Ovary (tissue), 9 donors: Measurements from ENCODE around the gene CWC27. TPM values are rescaled to one million over a fixed set of nuclear protein-coding genes. Genes with fewer than 3 reads are reported as not detected.
A peak's percentile ranks its signal among the peaks of the same experiment; 100 is the strongest.

ENCODE experiments used
- DNase-seq, 5 donors: peaks; one replicate each; pipeline ENCODE4 v3.0.0-alpha.2; 2019 to 2020
- H3K27ac ChIP-seq, 2 donors: fragments of 200-600 bp; one replicate each; pipeline versions ENCODE4 v1.5.1 to v1.8.0; 2019 to 2022
- H3K27me3 ChIP-seq: fragments of 200-600 bp; one replicate; pipeline ENCODE4 v1.8.0; 2022
- H3K36me3 ChIP-seq: fragments of 200-600 bp; sonication (generic); one replicate; pipeline ENCODE4 v1.5.1; 2019
- H3K4me1 ChIP-seq: one replicate; pipeline ENCODE4 v1.8.1; 2013; ENCODE audit warnings: mild to moderate bottlenecking, moderate library complexity; ENCODE audit not compliant: insufficient read depth
- H3K4me3 ChIP-seq: fragments of 200-600 bp; sonication (generic); one replicate; pipeline ENCODE4 v1.5.1; 2017
- H3K9me3 ChIP-seq, 2 donors: fragments of 200-600 bp in 1 of 2; sonication (generic) in 1 of 2; one replicate each; pipeline versions ENCODE4 v1.5.1 to v1.8.1; 2013 to 2019; ENCODE audit warnings: mild to moderate bottlenecking in 1 of 2, moderate library complexity in 1 of 2
- CTCF ChIP-seq, 3 donors: fragments of 450-650 bp in 2 of 3; fragments of 200-600 bp in 1 of 3; IDR thresholded peaks; one replicate each; pipeline versions ENCODE4 v1.5.1 to v1.8.0; 2016 to 2022; ENCODE audit warnings: antibody characterized with exemption in 3 of 3, mild to moderate bottlenecking in 1 of 3
- EP300 ChIP-seq: sonication (generic); formaldehyde crosslinking; IDR thresholded peaks from one replicate; pipeline ENCODE4 v1.6.1; 2017; ENCODE audit warnings: antibody characterized with exemption
- POLR2A ChIP-seq: fragments of 450-650 bp; IDR thresholded peaks from one replicate; pipeline ENCODE4 v1.6.1; 2017; ENCODE audit warnings: antibody characterized with exemption, mild to moderate bottlenecking, moderate library complexity
- WGBS, 3 donors: extraction: QIAGEN DNeasy Blood & Tissue Kit in 1 of 3; methylation state at CpG; one replicate each; pipeline versions ENCODE4 v1.1.5 to v1.1.7; 2013 to 2017; 5-methylcytosine and 5-hydroxymethylcytosine counted together
- intact Hi-C, 4 donors: fragments of 100-400 bp; cut with DNase I; formaldehyde crosslinking; loops; one replicate each; pipeline versions ENCODE4 v1.11.0 to v1.15.1; 2022 to 2023
- polyA plus RNA-seq, 2 donors: library from polyadenylated mRNA; stranded (reverse); fragments of 200-250 nt in 1 of 2; fragments of 350-450 nt in 1 of 2; fragmentation: Illumina TruSeq in 1 of 2; extraction: RNeasy Lipid Tissue Mini Kit (QIAGEN cat#74804) in 1 of 2; gene quantifications; one replicate each; pipeline ENCODE4 v1.2.3, GENCODE V29; 2013 to 2014
- total RNA-seq, 7 donors: library from RNA; depleted of rRNA in 2 of 7; stranded (reverse); fragments of >200 nt in 2 of 7; fragmentation: NEBNext Ultra II Directional in 3 of 7; extraction: Animal tissue kit (Norgen Biotek cat#: 25700) in 3 of 7; gene quantifications; one replicate each; pipeline versions ENCODE4 v1.1.0 to v1.2.4, GENCODE V29; 2016 to 2023
- donor health status: DM: no; HTN: no; CAD: no; lungs with moderate emphysema.
- donor health status: DM: no; HTN: no; CAD: no.
- donor health status: Bipolar disorder and iron deficiency.
- donor health status: DM: yes; HTN: yes; CAD: no.
- donor health status: DM: no; HTN: no; CAD: no.
- donor health status: DM: yes; HTN: yes; CAD: no.

The CWC27 gene
- total and polyA plus RNA-seq, 9 donors = 10.0 to 23.1 (median 18.9) TPM

GRCh38 chr5:65035211-65036206 is 266.8 kb downstream of the CWC27 start:
- Histone ChIP-seq H3K4me1 (peaks cover 5% of the 10 kb centered on the region), H3K9me3 (no peaks in the 10 kb centered on the region), H3K4me3 (peak overlapping the region; percentile 69), H3K27me3 (no peaks in the 10 kb centered on the region), H3K36me3 (no peaks in the 10 kb centered on the region), H3K27ac (peak overlapping the region; percentile 92 to 94)
- peak; percentile 50 for TF ChIP-seq POLR2A
- TF ChIP-seq EP300 = no peak
- TF ChIP-seq CTCF (IDR thresholded peaks at IDR 0.05) = peak in 1 of 3 donors; percentile 36
- 1 to 2% (median 2%) methylated on average over 60 to 68 of the region's 68 CpGs for WGBS, 3 donors
- peak; percentile 91 to 94 (median 93) for DNase-seq
- intact Hi-C loops = loop anchor here in 1 of 4 donors (2.0 kb wide), 1 partner anchor 67 kb away; no protein-coding TSS in a partner anchor

GRCh38 chr5:65037831-65038815 is 269.4 kb downstream of the CWC27 start:
- Histone ChIP-seq H3K36me3 (no peaks in the 10 kb centered on the region), H3K27ac (peak overlapping the region in 1 of 2 donors; percentile 32), H3K27me3 (no peaks in the 10 kb centered on the region), H3K4me1 (peaks cover 5% of the 10 kb centered on the region), H3K4me3 (no peak overlapping the region), H3K9me3 (no peaks in the 10 kb centered on the region)
- WGBS, 3 donors = 75 to 80% (median 75%) methylated on average over 9 of the region's 9 CpGs
- DNase-seq = peak in 1 of 5 donors; percentile 33
- TF ChIP-seq CTCF (IDR thresholded peaks at IDR 0.05) (no peak), EP300 (no peak), POLR2A (no peak)
- intact Hi-C loops = no loop called here

- H3K36me3 ChIP-seq = no peaks in the 10 kb centered on the region
- H3K27me3 ChIP-seq = no peaks in the 10 kb centered on the region
- DNase-seq = no peak
- intact Hi-C loops = no loop called here
- H3K4me3 ChIP-seq = no peak overlapping the region
- no peak overlapping the region for H3K27ac ChIP-seq
- peaks cover 5% of the 10 kb centered on the region for H3K4me1 ChIP-seq
- WGBS, 3 donors = 60 to 72% (median 66%) methylated on average over 2 of the region's 2 CpGs
- no peak for TF ChIP-seq POLR2A
- no peak for TF ChIP-seq CTCF (IDR thresholded peaks at IDR 0.05)
- TF ChIP-seq EP300 = no peak
- no peaks in the 10 kb centered on the region for H3K9me3 ChIP-seq
These were observed 272.8 kb downstream of the CWC27 start for GRCh38 chr5:65041296-65042158.
